ENCODE measurements around the gene WDR70. TPM values are rescaled to one million over a fixed set of nuclear protein-coding genes. Genes with fewer than 3 reads are reported as not detected.

The WDR70 gene
- total RNA-seq, 1 experiment from 2014 or later, result 25.0 TPM

- Histone ChIP-seq H3K27me3 (ENCODE audit: low read length) (no peaks in the 10 kb centered on the region), H3K79me2 (ENCODE audit: low read length) (no peaks in the 10 kb centered on the region), H2AFZ (ENCODE audit: low read length) (no peak overlapping the region), H3K36me3 (ENCODE audit: low read depth, low read length) (no peaks in the 10 kb centered on the region), H3K9me2 (replicated peaks; ENCODE audit: low read length) (no peaks in the 10 kb centered on the region), H3K9me3 (ENCODE audit: low read length) (no peaks in the 10 kb centered on the region), H4K20me1 (ENCODE audit: low read length) (no peaks in the 10 kb centered on the region), H3K9ac (ENCODE audit: low read length) (no peak overlapping the region), H3K4me3 (ENCODE audit: low read length) (no peak overlapping the region), H3K27ac (ENCODE audit: low read length) (no peak overlapping the region), H3F3A (ENCODE audit: low read length, unreplicated experiment) (no peaks in the 10 kb centered on the region), H3K4me1 (ENCODE audit: insufficient read depth, low read length) (peaks cover 3% of the 10 kb centered on the region), H3K4me2 (ENCODE audit: low read length) (no peak overlapping the region)
- no peak for DNase-seq
- ATAC-seq, result no peak
- CTCF ChIA-PET, result no interaction called here
- no peak for TF ChIP-seq EZH2 (IDR thresholded peaks at IDR 0.05; ENCODE audit: low read length, unreplicated experiment)
- no TSS peak for BruUV-seq (replicated peaks)
- intact Hi-C loops (cut with micrococcal nuclease), result no loop called here
- POLR2A ChIA-PET (ENCODE audit: unreplicated experiment), result no interaction called here
Observed at GRCh38 chr5:37506241-37506640, 127.1 kb downstream of the WDR70 start.

GRCh38 chr5:37506722-37507121, 127.6 kb downstream of the WDR70 start:
- Histone ChIP-seq H3K27ac (ENCODE audit: low read length) (no peak overlapping the region), H3K4me3 (ENCODE audit: low read length) (no peak overlapping the region), H3K9me2 (replicated peaks; ENCODE audit: low read length) (no peaks in the 10 kb centered on the region), H4K20me1 (ENCODE audit: low read length) (no peaks in the 10 kb centered on the region), H3K4me1 (ENCODE audit: insufficient read depth, low read length) (no peaks in the 10 kb centered on the region), H3K9ac (ENCODE audit: low read length) (no peak overlapping the region), H3K27me3 (ENCODE audit: low read length) (no peaks in the 10 kb centered on the region), H3K36me3 (ENCODE audit: low read depth, low read length) (no peaks in the 10 kb centered on the region), H2AFZ (ENCODE audit: low read length) (no peak overlapping the region), H3F3A (ENCODE audit: low read length, unreplicated experiment) (no peaks in the 10 kb centered on the region), H3K79me2 (ENCODE audit: low read length) (no peaks in the 10 kb centered on the region), H3K4me2 (ENCODE audit: low read length) (no peak overlapping the region), H3K9me3 (ENCODE audit: low read length) (no peaks in the 10 kb centered on the region)
- POLR2A ChIA-PET (ENCODE audit: unreplicated experiment), result no interaction called here
- CTCF ChIA-PET, result no interaction called here
- TF ChIP-seq CTCF (conservative IDR thresholded peaks at IDR 0.05; ENCODE audit: low read depth, low read length) (no peak), EZH2phosphoT487 (IDR thresholded peaks at IDR 0.05; ENCODE audit: borderline replicate concordance, low read length) (no peak), EZH2 (IDR thresholded peaks at IDR 0.05; ENCODE audit: low read length, unreplicated experiment) (no peak)
- DNase-seq (no peak), ATAC-seq (no peak)
- intact Hi-C loops (cut with micrococcal nuclease), result no loop called here
- BruUV-seq (replicated peaks), result no TSS peak

- CTCF ChIA-PET, result no interaction called here
Observed at GRCh38 chr5:37511646-37512045, 132.5 kb downstream of the WDR70 start.

More at GRCh38 chr5:37511646-37512045, 132.5 kb downstream of the WDR70 start:
- H2AFZ ChIP-seq (ENCODE audit: low read length), result no peak overlapping the region
- POLR2A ChIA-PET (ENCODE audit: unreplicated experiment), result no interaction called here
- H3K9me2 ChIP-seq (replicated peaks; ENCODE audit: low read length), result no peaks in the 10 kb centered on the region
- no peaks in the 10 kb centered on the region for H3K4me1 ChIP-seq (ENCODE audit: insufficient read depth, low read length)
- no peak overlapping the region for H3K4me2 ChIP-seq (ENCODE audit: low read length)
- ATAC-seq (no peak), DNase-seq (no peak)
- H3K27ac ChIP-seq (ENCODE audit: low read length), result no peak overlapping the region
- BruUV-seq (replicated peaks), result no TSS peak
- no peaks in the 10 kb centered on the region for H3F3A ChIP-seq (ENCODE audit: low read length, unreplicated experiment)
- no peaks in the 10 kb centered on the region for H4K20me1 ChIP-seq (ENCODE audit: low read length)
- H3K27me3 ChIP-seq (ENCODE audit: low read length), result no peaks in the 10 kb centered on the region
- no peak overlapping the region for H3K4me3 ChIP-seq (ENCODE audit: low read length)
- no peaks in the 10 kb centered on the region for H3K9me3 ChIP-seq (ENCODE audit: low read length)
- intact Hi-C loops (cut with micrococcal nuclease), result no loop called here
- no peaks in the 10 kb centered on the region for H3K36me3 ChIP-seq (ENCODE audit: low read depth, low read length)
- H3K9ac ChIP-seq (ENCODE audit: low read length), result no peak overlapping the region
- no peak for TF ChIP-seq CTCF (conservative IDR thresholded peaks at IDR 0.05; ENCODE audit: low read depth, low read length)
- no peak for TF ChIP-seq EZH2phosphoT487 (IDR thresholded peaks at IDR 0.05; ENCODE audit: borderline replicate concordance, low read length)
- no peak for TF ChIP-seq EZH2 (IDR thresholded peaks at IDR 0.05; ENCODE audit: low read length, unreplicated experiment)
- H3K79me2 ChIP-seq (ENCODE audit: low read length), result no peaks in the 10 kb centered on the region
